Heart left ventricle (tissue), 16 donors: ENCODE measurements around the gene OTUD6A. TPM values are rescaled to one million over a fixed set of nuclear protein-coding genes. Genes with fewer than 3 reads are reported as not detected.

Experiments
- ATAC-seq, 4 donors: fragments of 200-7000 bp; cut with Tn5 transposase; one replicate each; pipeline ENCODE4 v1.9.1; 2020 to 2022; ENCODE audit warnings: moderate library complexity in 4 of 4, mild to moderate bottlenecking in 3 of 4, moderate number of reproducible peaks in 1 of 4
- DNase-seq, 5 donors: peaks; one replicate each; pipeline ENCODE4 v3.0.0-alpha.2; 2020
- H3K27ac ChIP-seq, 12 donors: fragments of 200-600 bp; sonication (generic) in 4 of 12; one replicate each; pipeline versions ENCODE4 v1.5.0 to v1.8.0; 2016 to 2022; ENCODE audit warnings: mild to moderate bottlenecking in 2 of 12
- H3K27me3 ChIP-seq, 9 donors: fragments of 200-600 bp; sonication (generic) in 2 of 9; one replicate each; pipeline versions ENCODE4 v1.5.1 to v1.8.0; 2016 to 2022; ENCODE audit warnings: mild to moderate bottlenecking in 3 of 9
- H3K36me3 ChIP-seq, 9 donors: fragments of 200-600 bp; sonication (generic) in 2 of 9; one replicate each; pipeline versions ENCODE4 v1.5.0 to v1.8.0; 2018 to 2022; ENCODE audit warnings: mild to moderate bottlenecking in 2 of 9
- H3K4me1 ChIP-seq, 12 donors: fragments of 200-600 bp; sonication (generic) in 4 of 12; one replicate each; pipeline versions ENCODE4 v1.5.0 to v1.8.0; 2016 to 2022; ENCODE audit warnings: mild to moderate bottlenecking in 3 of 12
- H3K4me3 ChIP-seq, 12 donors: fragments of 200-600 bp; sonication (generic) in 4 of 12; one replicate each; pipeline versions ENCODE4 v1.5.0 to v1.8.0; 2017 to 2022; ENCODE audit warnings: mild to moderate bottlenecking in 9 of 12, moderate library complexity in 4 of 12
- H3K9me3 ChIP-seq, 12 donors: fragments of 200-600 bp; sonication (generic) in 4 of 12; one replicate each; pipeline versions ENCODE4 v1.5.0 to v1.8.0; 2016 to 2022; ENCODE audit warnings: mild to moderate bottlenecking in 1 of 12
- POLR2A ChIP-seq, 2 donors: fragments of 450-650 bp; IDR thresholded peaks; one replicate each; pipeline ENCODE4 v1.6.1; 2017; ENCODE audit warnings: antibody characterized with exemption in 2 of 2, mild to moderate bottlenecking in 2 of 2, moderate library complexity in 2 of 2
- WGBS, 4 donors: extraction: QIAGEN DNeasy Blood & Tissue Kit in 2 of 4; methylation state at CpG; one replicate each; pipeline versions ENCODE4 v1.1.5 to v1.1.7; 2013 to 2018; 5-methylcytosine and 5-hydroxymethylcytosine counted together
- intact Hi-C, 10 donors: fragments of 100-400 bp; cut with DNase I; formaldehyde crosslinking; loops; one replicate each; pipeline versions ENCODE4 v1.11.1 to v1.14.2; 2022
- polyA plus RNA-seq, 2 donors: library from polyadenylated mRNA; stranded (reverse); fragments of 200-250 nt; gene quantifications; one replicate each; pipeline ENCODE4 v1.2.3, GENCODE V29; 2013
- total RNA-seq, 9 donors: library from RNA; depleted of rRNA in 2 of 9; stranded (reverse); fragments of >200 nt in 2 of 9; fragmentation: NEBNext Ultra II Directional in 3 of 9; extraction: Animal tissue kit (Norgen Biotek cat#: 25700) in 3 of 9; gene quantifications; one replicate each; pipeline versions ENCODE4 v1.1.0 to v1.2.4, GENCODE V29; 2016 to 2023
- TF ChIP-seq, protein P1 (sequence below), 12 donors: fragments of 200-600 bp; sonication (generic) in 4 of 12; IDR thresholded peaks; one replicate each; pipeline versions ENCODE4 v1.5.0 to v1.8.0; 2018 to 2022; ENCODE audit warnings: antibody characterized with exemption in 12 of 12, mild to moderate bottlenecking in 5 of 12
- donor health status: ischemic (EF 13 %, LVEDD 7.1; RV severe dilation, severe dysfunction).
- donor health status: healthy with polysubstance abuse.
- donor health status: DM: no; HTN: yes; CAD: no.
- donor health status: DM: no; HTN: no; CAD: no.
- donor health status: ischemic (EF 25% LVEDD 6.9; RV normal size, moderate dysfunction).
- donor health status: ischemic (EF 25% LVEDD 5.7; RV mildly dilated, moderate dysfunction).
- donor health status: healthy.
- donor health status: DM: yes; HTN: yes; CAD: no.
- donor health status: ischemic (EF 35%, LVEDD 5.7; RV mildly dilated, moderate dysfunction).
- donor health status: nonischemic (EF 11% LVEDD 7.7; RV severe dilation, severe dysfunction).
- donor health status: DM: yes; HTN: yes; CAD: no.
- donor health status: PGD.
- donor health status: ischemic (EF 29% LVEDD 5.4; RV normal size, mild dysfunction).
- donor health status: nonischemic (EF 23%, LVEDD 6.1; RV moderate dilation, normal function).

OTUD6A gene
- total and polyA plus RNA-seq, 11 donors, result not detected

DNA sequence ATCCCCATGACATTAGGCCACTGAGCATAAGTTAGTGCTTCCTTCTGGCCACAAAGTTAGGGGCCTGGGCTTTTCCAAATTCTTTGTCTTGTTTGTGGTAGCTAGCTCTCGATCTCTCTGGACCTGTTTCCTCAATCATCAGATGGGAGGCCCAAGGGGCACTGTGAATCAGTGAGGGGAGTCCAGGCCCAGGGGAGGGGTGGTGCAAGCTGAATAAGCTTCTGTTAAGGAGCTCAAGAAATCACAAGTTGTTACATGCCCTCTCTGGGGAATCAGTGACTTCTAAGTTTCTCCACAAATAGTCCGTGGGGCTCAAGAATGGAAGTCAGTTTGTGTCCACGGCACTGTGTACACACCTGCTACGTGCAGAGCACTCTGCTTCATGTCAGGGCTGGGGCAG, 27.6 kb upstream of the OTUD6A start:
- peaks cover 0 to 6% (median 0%) of the 10 kb centered on the region in 12 donors for H3K4me1 ChIP-seq
- 59 to 92% (median 74%) methylated on average over 4 of the region's 4 CpGs for whole genome bisulfite sequencing, 4 donors
- TF ChIP-seq POLR2A (IDR thresholded peaks at IDR 0.05), result no peak
- TF ChIP-seq, protein P1, sequence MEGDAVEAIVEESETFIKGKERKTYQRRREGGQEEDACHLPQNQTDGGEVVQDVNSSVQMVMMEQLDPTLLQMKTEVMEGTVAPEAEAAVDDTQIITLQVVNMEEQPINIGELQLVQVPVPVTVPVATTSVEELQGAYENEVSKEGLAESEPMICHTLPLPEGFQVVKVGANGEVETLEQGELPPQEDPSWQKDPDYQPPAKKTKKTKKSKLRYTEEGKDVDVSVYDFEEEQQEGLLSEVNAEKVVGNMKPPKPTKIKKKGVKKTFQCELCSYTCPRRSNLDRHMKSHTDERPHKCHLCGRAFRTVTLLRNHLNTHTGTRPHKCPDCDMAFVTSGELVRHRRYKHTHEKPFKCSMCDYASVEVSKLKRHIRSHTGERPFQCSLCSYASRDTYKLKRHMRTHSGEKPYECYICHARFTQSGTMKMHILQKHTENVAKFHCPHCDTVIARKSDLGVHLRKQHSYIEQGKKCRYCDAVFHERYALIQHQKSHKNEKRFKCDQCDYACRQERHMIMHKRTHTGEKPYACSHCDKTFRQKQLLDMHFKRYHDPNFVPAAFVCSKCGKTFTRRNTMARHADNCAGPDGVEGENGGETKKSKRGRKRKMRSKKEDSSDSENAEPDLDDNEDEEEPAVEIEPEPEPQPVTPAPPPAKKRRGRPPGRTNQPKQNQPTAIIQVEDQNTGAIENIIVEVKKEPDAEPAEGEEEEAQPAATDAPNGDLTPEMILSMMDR (IDR thresholded peaks at IDR 0.05), result no peak
- H3K27ac ChIP-seq, result no peak overlapping the region
- H3K36me3 ChIP-seq, result no peaks in the 10 kb centered on the region
- intact Hi-C loops, result loop anchor here in 9 of 10 donors (2.0 to 10.0 kb wide), 7 partner anchors 62 to 610 kb away; partner anchors contain the start of gene EDA (in 5 of the 9)
- H3K4me3 ChIP-seq, result no peak overlapping the region
- ATAC-seq, result no peak
- no peaks in the 10 kb centered on the region for H3K9me3 ChIP-seq
- H3K27me3 ChIP-seq, result peaks cover 0 to 14% (median 0%) of the 10 kb centered on the region in 9 donors
- no peak for DNase-seq

DNA sequence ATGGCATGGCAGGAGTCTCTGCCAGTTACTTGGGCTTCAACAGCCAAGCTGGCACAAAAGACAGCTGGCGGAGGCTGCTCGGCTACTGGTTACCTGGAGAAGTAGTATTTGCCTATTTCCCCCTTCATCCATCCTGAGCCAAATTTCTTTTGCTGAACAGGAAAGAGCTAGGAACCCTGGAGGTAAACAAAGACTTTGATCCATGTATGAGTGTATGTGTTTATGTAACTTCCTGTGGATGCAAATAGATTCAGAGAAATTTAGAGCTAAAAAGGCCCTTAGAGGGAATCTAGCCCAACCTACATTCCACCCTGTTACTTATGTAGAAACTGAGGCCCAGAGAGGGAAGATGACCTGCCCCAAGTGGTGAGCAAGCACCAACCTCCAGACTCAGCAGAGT, 23.7 kb upstream of the OTUD6A start:
- no peak overlapping the region for H3K27ac ChIP-seq
- H3K9me3 ChIP-seq, result no peaks in the 10 kb centered on the region
- DNase-seq, result no peak
- no peak overlapping the region for H3K4me3 ChIP-seq
- TF ChIP-seq, protein P1 (IDR thresholded peaks at IDR 0.05), result no peak
- TF ChIP-seq POLR2A (IDR thresholded peaks at IDR 0.05), result no peak
- 79 to 92% (median 85%) methylated on average over 2 of the region's 2 CpGs for WGBS, 4 donors
- ATAC-seq, result no peak
- no peaks in the 10 kb centered on the region for H3K27me3 ChIP-seq
- no peaks in the 10 kb centered on the region for H3K36me3 ChIP-seq
- H3K4me1 ChIP-seq, result no peaks in the 10 kb centered on the region
- intact Hi-C loops, result loop anchor here in 6 of 10 donors (5.0 to 10.0 kb wide), 4 partner anchors 59 to 614 kb away; partner anchors contain the start of gene EDA (in 5 of the 6)

DNA sequence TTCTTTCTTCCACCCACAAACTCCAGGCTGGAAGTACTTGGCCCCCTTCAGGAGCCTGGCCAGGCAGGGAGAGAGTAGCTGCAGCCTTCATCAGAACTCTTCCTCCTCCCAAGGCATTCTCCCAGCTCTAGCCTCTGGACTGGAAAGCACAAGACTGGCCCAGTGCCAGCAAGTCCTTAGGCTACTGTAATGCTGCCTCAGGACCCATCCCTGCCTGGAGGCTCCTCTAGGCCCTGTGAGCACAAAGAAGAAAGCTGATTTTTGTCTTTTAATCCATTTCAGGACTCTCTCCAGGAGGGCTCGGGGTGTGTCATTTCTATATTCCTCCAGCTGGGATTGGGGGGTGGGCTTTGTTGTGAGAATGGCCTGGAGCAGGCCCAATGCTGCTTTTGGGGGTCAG, 23.3 kb upstream of the OTUD6A start:
- ATAC-seq (no peak), DNase-seq (no peak)
- Histone ChIP-seq H3K4me1 (no peaks in the 10 kb centered on the region), H3K4me3 (no peak overlapping the region), H3K9me3 (no peaks in the 10 kb centered on the region), H3K36me3 (no peaks in the 10 kb centered on the region), H3K27me3 (no peaks in the 10 kb centered on the region), H3K27ac (no peak overlapping the region)
- 81 to 100% (median 94%) methylated on average over 1 of the region's 1 CpG for WGBS, 4 donors
- no peak for TF ChIP-seq POLR2A (IDR thresholded peaks at IDR 0.05)
- TF ChIP-seq, protein P1 (IDR thresholded peaks at IDR 0.05), result no peak
- intact Hi-C loops, result loop anchor here in 6 of 10 donors (5.0 to 10.0 kb wide), 4 partner anchors 58 to 614 kb away; partner anchors contain the start of gene EDA (in 5 of the 6)

DNA sequence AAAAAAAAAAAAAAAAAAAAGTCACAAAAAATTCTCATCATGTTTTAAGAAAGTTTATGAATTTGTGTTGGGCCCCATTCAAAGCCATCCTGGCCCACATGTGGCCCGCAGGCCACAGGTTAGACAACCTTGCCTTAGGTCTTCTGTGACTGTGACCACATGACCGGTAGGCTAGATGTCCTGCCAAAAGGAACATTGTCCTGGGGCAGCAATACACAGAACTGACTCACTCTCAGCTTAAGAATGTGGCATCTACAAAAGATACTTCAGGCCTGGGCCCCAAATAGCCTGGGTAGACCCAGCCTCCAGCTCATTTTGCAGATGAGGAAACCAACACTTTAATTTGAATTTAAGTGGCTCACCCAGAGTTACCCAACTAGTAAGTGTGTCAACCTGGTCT, 22.5 kb upstream of the OTUD6A start:
- Histone ChIP-seq H3K9me3 (no peaks in the 10 kb centered on the region), H3K27ac (no peak overlapping the region), H3K27me3 (peaks cover 0 to under 1% (median 0%) of the 10 kb centered on the region in 9 donors), H3K4me1 (no peaks in the 10 kb centered on the region), H3K36me3 (no peaks in the 10 kb centered on the region), H3K4me3 (no peak overlapping the region)
- DNase-seq, result no peak
- no peak for ATAC-seq
- TF ChIP-seq, protein P1 (IDR thresholded peaks at IDR 0.05), result no peak
- no peak for TF ChIP-seq POLR2A (IDR thresholded peaks at IDR 0.05)
- 86 to 94% (median 89%) methylated on average over 2 of the region's 2 CpGs for WGBS, 4 donors
- intact Hi-C loops, result loop anchor here in 6 of 10 donors (5.0 to 10.0 kb wide), 4 partner anchors 58 to 615 kb away; partner anchors contain the start of gene EDA (in 5 of the 6)
